SK-N-SH (cell line): ENCODE data around the gene SLPI. TPM values are rescaled to one million over a fixed set of nuclear protein-coding genes. Genes with fewer than 3 reads are reported as not detected.

Experiments used
- CTCF ChIA-PET: fragments of 300-600, 350-600 bp; formaldehyde crosslinking; extraction: SDS; loops from one replicate; lab custom pipeline; 2021; lab: Yijun Ruan, JAX
- POLR2A ChIA-PET: fragments of 350-600 bp; sonication (Branson Sonifier 250); formaldehyde crosslinking; extraction: SDS; loops from one replicate; lab custom pipeline; 2020; ENCODE audit warnings: antibody characterized with exemption, inconsistent platforms; lab: Yijun Ruan, JAX
- DNase-seq: peaks from one replicate; pipeline ENCODE4 v3.0.0; 2012
- H2AFZ ChIP-seq: fragments of 200-600 bp; sonication (generic); 2 replicates; pipeline ENCODE4 v1.8.1; 2016; ENCODE audit warnings: antibody characterized with exemption, mild to moderate bottlenecking, low read depth
- H3F3A ChIP-seq: fragments of 200-600 bp; sonication (generic); replicated peaks from 2 replicates; pipeline ENCODE3; 2016; ENCODE audit warnings: antibody characterized with exemption, mild to moderate bottlenecking; ENCODE audit not compliant: insufficient read depth
- H3K27ac ChIP-seq, 2 experiments: fragments of 200-500 bp in 1 of 2; fragments of 200-600 bp in 1 of 2; sonication (Bioruptor generic) in 1 of 2; sonication (generic), shearing (Covaris generic) in 1 of 2; 2 replicates each; pipeline versions ENCODE4 v1.5.1 to v1.6.1; 2014 to 2016; ENCODE audit warnings: low read depth in 2 of 2, inconsistent platforms in 1 of 2, low read length in 1 of 2, mild to moderate bottlenecking in 1 of 2, mixed read lengths in 1 of 2
- H3K27me3 ChIP-seq: fragments of 200-600 bp; sonication (generic), shearing (Covaris generic); 2 replicates; pipeline ENCODE4 v1.6.1; 2016; ENCODE audit warnings: mixed run types; ENCODE audit not compliant: insufficient read depth
- H3K36me3 ChIP-seq, 2 experiments: fragments of 200-500 bp in 1 of 2; fragments of 200-600 bp in 1 of 2; sonication (Bioruptor generic) in 1 of 2; sonication (generic) in 1 of 2; replicated peaks in 1 of 2; 2 replicates each; pipeline versions ENCODE3 to v1.5.1; 2014 to 2016; ENCODE audit warnings: low read length in 1 of 2, mild to moderate bottlenecking in 1 of 2; ENCODE audit not compliant: insufficient read depth in 2 of 2, control insufficient read depth in 1 of 2
- H3K4me1 ChIP-seq, 2 experiments: fragments of 200-500 bp in 1 of 2; fragments of 200-600 bp in 1 of 2; sonication (Bioruptor generic) in 1 of 2; sonication (generic), shearing (Covaris generic) in 1 of 2; 2 replicates each; pipeline versions ENCODE4 v1.5.1 to v1.6.1; 2014 to 2016; ENCODE audit warnings: low read depth in 1 of 2, low read length in 1 of 2, mixed run types in 1 of 2; ENCODE audit not compliant: insufficient read depth in 2 of 2, control insufficient read depth in 1 of 2
- H3K4me2 ChIP-seq: fragments of 200-600 bp; sonication (generic), shearing (Covaris generic); 2 replicates; pipeline ENCODE4 v1.6.1; 2017; ENCODE audit warnings: mixed run types
- H3K4me3 ChIP-seq, 2 experiments: fragments of 200-500 bp in 1 of 2; fragments of 200-600 bp in 1 of 2; sonication (Bioruptor generic) in 1 of 2; sonication (generic), shearing (Covaris generic) in 1 of 2; 2 replicates each; pipeline versions ENCODE4 v1.5.1 to v1.8.1; 2014 to 2016; ENCODE audit warnings: low read depth in 2 of 2, inconsistent platforms in 1 of 2, low read length in 1 of 2, mild to moderate bottlenecking in 1 of 2, mixed read lengths in 1 of 2, moderate library complexity in 1 of 2
- H3K79me2 ChIP-seq: fragments of 200-600 bp; sonication (generic); 2 replicates; pipeline ENCODE4 v1.8.1; 2017; ENCODE audit warnings: mild to moderate bottlenecking; ENCODE audit not compliant: insufficient read depth
- H3K9ac ChIP-seq: fragments of 200-600 bp; sonication (generic); 2 replicates; pipeline ENCODE4 v1.6.1; 2017; ENCODE audit warnings: mixed run types
- H3K9me2 ChIP-seq: fragments of 200-600 bp; sonication (generic); 2 replicates; pipeline ENCODE4 v1.6.1; 2017; ENCODE audit warnings: mixed run types
- H3K9me3 ChIP-seq: fragments of 200-600 bp; sonication (generic); 2 replicates; pipeline ENCODE4 v1.6.1; 2017; ENCODE audit warnings: mixed run types, mild to moderate bottlenecking, moderate library complexity
- H4K20me1 ChIP-seq: fragments of 200-600 bp; sonication (generic); 2 replicates; pipeline ENCODE4 v1.6.1; 2017; ENCODE audit warnings: mild to moderate bottlenecking, mixed run types; ENCODE audit not compliant: insufficient read depth
- CHD2 ChIP-seq: fragments of 150-350 bp; IDR thresholded peaks from 2 replicates; pipeline ENCODE4 v1.6.1; 2018; ENCODE audit warnings: low read length; ENCODE audit not compliant: partially characterized antibody
- CTCF ChIP-seq: fragments of 200-600 bp; sonication (generic); IDR thresholded peaks from 2 replicates; pipeline ENCODE4 v1.6.1; 2017; ENCODE audit warnings: antibody characterized with exemption, mild to moderate bottlenecking, moderate library complexity
- ELF1 ChIP-seq: IDR thresholded peaks from 2 replicates; pipeline ENCODE4 v1.4.0; 2012
- EP300 ChIP-seq, 2 experiments: IDR thresholded peaks; 2 replicates each; pipeline versions ENCODE4 v1.4.0 to v1.6.1; 2012; ENCODE audit warnings: borderline replicate concordance in 1 of 2, low read depth in 1 of 2, low read length in 1 of 2
- EZH2phosphoT487 ChIP-seq: fragments of 200-600 bp; sonication (generic); IDR thresholded peaks from 2 replicates; pipeline ENCODE4 v1.6.1; 2017; ENCODE audit warnings: low read depth, mixed run types, mild to moderate bottlenecking, antibody characterized with exemption, moderate library complexity, borderline replicate concordance
- FOSL2 ChIP-seq: IDR thresholded peaks from 2 replicates; pipeline ENCODE4 v1.4.0; 2012; ENCODE audit warnings: low read depth, mild to moderate bottlenecking, moderate library complexity, borderline replicate concordance
- FOXM1 ChIP-seq: IDR thresholded peaks from 2 replicates; pipeline ENCODE4 v1.4.0; 2012; ENCODE audit warnings: low read depth, mild to moderate bottlenecking
- JUND ChIP-seq: IDR thresholded peaks from 2 replicates; pipeline ENCODE4 v1.4.0; 2012
- MAX ChIP-seq: IDR thresholded peaks from 2 replicates; pipeline ENCODE4 v1.4.0; 2012; ENCODE audit warnings: low read depth
- MEF2A ChIP-seq: IDR thresholded peaks from 2 replicates; pipeline ENCODE4 v1.4.0; 2012; ENCODE audit warnings: low read depth, borderline replicate concordance
- NFIC ChIP-seq: IDR thresholded peaks from 2 replicates; pipeline ENCODE4 v1.4.0; 2012; ENCODE audit warnings: borderline replicate concordance
- POLR2AphosphoS5 ChIP-seq: IDR thresholded peaks from 2 replicates; pipeline ENCODE4 v1.6.1; 2012; ENCODE audit warnings: low read depth, low read length
- RFX5 ChIP-seq: IDR thresholded peaks from 2 replicates; pipeline ENCODE4 v1.6.1; 2012; ENCODE audit warnings: mild to moderate bottlenecking, improper control_type of control experiment, low read length
- TCF12 ChIP-seq: IDR thresholded peaks from 2 replicates; pipeline ENCODE4 v1.4.0; 2012
- TEAD4 ChIP-seq: IDR thresholded peaks from 2 replicates; pipeline ENCODE4 v1.4.0; 2012; ENCODE audit warnings: mild to moderate bottlenecking, borderline replicate concordance; ENCODE audit not compliant: insufficient read depth
- WGBS: methylation state at CpG from one replicate; pipeline ENCODE4 v1.1.6; 2017; ENCODE audit warnings: low lambda C conversion rate; 5-methylcytosine and 5-hydroxymethylcytosine counted together
- polyA plus RNA-seq, 3 experiments: library from polyadenylated mRNA; depleted of rRNA; stranded (reverse); fragments of >200 nt; gene quantifications; 2 replicates each; pipeline ENCODE4 v1.2.3, GENCODE V29; 2012
- TF ChIP-seq, protein P1 (sequence below): IDR thresholded peaks from 2 replicates; pipeline ENCODE4 v1.4.0; 2012; ENCODE audit warnings: low read depth, borderline replicate concordance
- TF ChIP-seq, protein P2 (sequence below): IDR thresholded peaks from 2 replicates; pipeline ENCODE4; 2012
- TF ChIP-seq, protein P3 (sequence below): fragments of 150-350 bp; IDR thresholded peaks from 2 replicates; pipeline ENCODE4 v1.6.1; 2017; ENCODE audit warnings: antibody characterized with exemption, low read length, low read depth, borderline replicate concordance

Gene SLPI
- polyA plus RNA-seq, 1 of the 3 experiments (the other 2 are of a cell fraction) = not detected

DNA sequence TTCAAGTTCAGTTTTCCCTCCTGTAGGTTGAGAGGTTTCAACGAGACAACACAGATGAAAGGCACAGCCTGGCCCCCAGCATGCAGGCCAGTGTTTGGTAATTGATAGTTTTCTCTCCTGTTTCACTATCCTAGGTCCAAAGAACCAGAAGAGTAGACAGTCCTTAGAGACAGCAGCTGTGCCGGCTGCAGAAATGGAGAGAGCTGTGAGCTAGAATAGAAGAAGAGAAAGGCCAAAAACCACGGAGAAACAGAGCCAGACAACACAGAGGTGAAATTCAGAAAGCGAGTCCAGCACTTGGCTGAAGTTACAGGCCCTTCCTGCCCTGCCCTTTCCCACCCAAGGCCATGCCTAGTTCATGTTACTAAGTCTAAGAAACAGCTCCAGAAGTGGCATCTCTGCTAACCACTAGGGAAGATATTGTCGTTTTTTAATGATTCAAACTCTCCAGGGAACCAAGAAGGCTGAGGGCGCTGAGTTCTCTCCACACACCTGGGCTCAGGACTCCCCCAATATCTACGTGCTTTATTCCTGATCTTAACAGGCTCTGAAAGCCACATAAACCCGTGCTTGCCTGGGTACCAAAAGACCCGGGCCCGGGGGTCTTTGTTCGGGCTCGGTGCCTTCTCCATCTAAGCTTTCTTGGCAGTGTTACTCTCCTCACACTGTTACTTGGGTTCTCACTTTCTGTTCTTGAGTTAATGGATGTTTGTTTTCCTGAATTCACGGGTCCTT, 35.7 kb upstream of the SLPI start:
- no peak overlapping the region for H3K4me3 ChIP-seq
- WGBS = 56% methylated on average over 13 of the region's 13 CpGs
- no peak overlapping the region for H3K4me2 ChIP-seq
- H3F3A ChIP-seq = peaks cover 4% of the 10 kb centered on the region
- H3K27ac ChIP-seq = no peak overlapping the region
- no peak overlapping the region for H2AFZ ChIP-seq
- H3K27me3 ChIP-seq = peaks cover 6% of the 10 kb centered on the region
- no peaks in the 10 kb centered on the region for H3K9me3 ChIP-seq
- H3K9ac ChIP-seq = no peak overlapping the region
- H3K4me1 ChIP-seq = peaks cover 0 to 3% of the 10 kb centered on the region in 2 experiments; a peak in 1 of 4 replicates
- H3K9me2 ChIP-seq = no peaks in the 10 kb centered on the region
- POLR2A ChIA-PET = no interaction called here
- H3K79me2 ChIP-seq = no peaks in the 10 kb centered on the region
- no peaks in the 10 kb centered on the region for H3K36me3 ChIP-seq
- H4K20me1 ChIP-seq = no peaks in the 10 kb centered on the region
- CTCF ChIA-PET = interaction anchor here (0.6 to 7.9 kb wide), 54 partner anchors 9 to 481 kb away, joined by 3 to 113 read pairs (median 4); partner anchors contain the start of genes KCNS1, RBPJL and SYS1
- TF ChIP-seq ELF1 (no peak), EZH2phosphoT487 (no peak), TCF12 (no peak), CHD2 (no peak), FOXM1 (no peak), JUND (no peak), POLR2AphosphoS5 (no peak)
- TF ChIP-seq, protein P1, sequence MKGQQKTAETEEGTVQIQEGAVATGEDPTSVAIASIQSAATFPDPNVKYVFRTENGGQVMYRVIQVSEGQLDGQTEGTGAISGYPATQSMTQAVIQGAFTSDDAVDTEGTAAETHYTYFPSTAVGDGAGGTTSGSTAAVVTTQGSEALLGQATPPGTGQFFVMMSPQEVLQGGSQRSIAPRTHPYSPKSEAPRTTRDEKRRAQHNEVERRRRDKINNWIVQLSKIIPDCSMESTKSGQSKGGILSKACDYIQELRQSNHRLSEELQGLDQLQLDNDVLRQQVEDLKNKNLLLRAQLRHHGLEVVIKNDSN = no peak
- no peak for DNase-seq

DNA sequence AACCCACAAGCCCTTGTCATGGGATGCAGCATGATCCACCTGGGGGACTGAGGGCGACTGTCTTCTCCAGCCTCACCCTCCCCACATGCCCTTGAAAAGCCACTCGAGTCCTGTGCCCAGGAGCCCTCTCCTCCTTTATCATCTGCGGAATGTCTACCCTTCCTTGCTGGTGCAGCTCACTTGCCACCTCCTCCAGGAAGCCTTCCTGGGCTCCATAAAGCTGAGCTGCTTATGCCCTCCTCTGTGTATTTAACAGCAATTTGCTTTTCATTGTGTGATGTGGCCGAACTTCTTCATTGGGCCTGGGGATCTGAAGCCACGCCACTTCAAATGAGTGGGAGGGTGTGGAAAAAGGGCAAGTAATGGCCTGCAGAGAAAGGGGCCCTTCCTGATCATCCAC, 34.5 kb upstream of the SLPI start:
- no peaks in the 10 kb centered on the region for H4K20me1 ChIP-seq
- no peaks in the 10 kb centered on the region for H3K9me3 ChIP-seq
- TF ChIP-seq RFX5 (no peak), MEF2A (no peak), EP300 (IDR thresholded peaks at IDR 0.05; ENCODE audit: borderline replicate concordance in 1 of 2, low read depth in 1 of 2, low read length in 1 of 2) (no peak), CHD2 (no peak), TEAD4 (no peak), CTCF (no peak), FOSL2 (no peak), NFIC (no peak), MAX (no peak)
- TF ChIP-seq, protein P1 = no peak
- TF ChIP-seq, protein P2, sequence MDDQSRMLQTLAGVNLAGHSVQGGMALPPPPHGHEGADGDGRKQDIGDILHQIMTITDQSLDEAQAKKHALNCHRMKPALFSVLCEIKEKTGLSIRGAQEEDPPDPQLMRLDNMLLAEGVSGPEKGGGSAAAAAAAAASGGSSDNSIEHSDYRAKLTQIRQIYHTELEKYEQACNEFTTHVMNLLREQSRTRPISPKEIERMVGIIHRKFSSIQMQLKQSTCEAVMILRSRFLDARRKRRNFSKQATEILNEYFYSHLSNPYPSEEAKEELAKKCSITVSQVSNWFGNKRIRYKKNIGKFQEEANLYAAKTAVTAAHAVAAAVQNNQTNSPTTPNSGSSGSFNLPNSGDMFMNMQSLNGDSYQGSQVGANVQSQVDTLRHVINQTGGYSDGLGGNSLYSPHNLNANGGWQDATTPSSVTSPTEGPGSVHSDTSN = no peak
- TF ChIP-seq, protein P3, sequence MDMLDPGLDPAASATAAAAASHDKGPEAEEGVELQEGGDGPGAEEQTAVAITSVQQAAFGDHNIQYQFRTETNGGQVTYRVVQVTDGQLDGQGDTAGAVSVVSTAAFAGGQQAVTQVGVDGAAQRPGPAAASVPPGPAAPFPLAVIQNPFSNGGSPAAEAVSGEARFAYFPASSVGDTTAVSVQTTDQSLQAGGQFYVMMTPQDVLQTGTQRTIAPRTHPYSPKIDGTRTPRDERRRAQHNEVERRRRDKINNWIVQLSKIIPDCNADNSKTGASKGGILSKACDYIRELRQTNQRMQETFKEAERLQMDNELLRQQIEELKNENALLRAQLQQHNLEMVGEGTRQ = no peak
- no peaks in the 10 kb centered on the region for H3K9me2 ChIP-seq
- CTCF ChIA-PET = interaction anchor here (0.9 to 7.9 kb wide), 2 partner anchors 191 to 245 kb away, joined by 3 to 113 read pairs; partner anchors contain the start of gene KCNS1
- no peak for DNase-seq
- 67% methylated on average over 5 of the region's 5 CpGs for WGBS
- no peak overlapping the region for H3K27ac ChIP-seq
- H3K4me3 ChIP-seq = no peak overlapping the region
- H3F3A ChIP-seq = peaks cover 4% of the 10 kb centered on the region
- no peaks in the 10 kb centered on the region for H3K36me3 ChIP-seq
- POLR2A ChIA-PET = no interaction called here
- no peak overlapping the region for H3K4me2 ChIP-seq
- no peak overlapping the region for H3K9ac ChIP-seq
- H3K79me2 ChIP-seq = no peaks in the 10 kb centered on the region
- peaks cover 0 to 3% of the 10 kb centered on the region in 2 experiments; a peak in 1 of 4 replicates for H3K4me1 ChIP-seq
- peaks cover 6% of the 10 kb centered on the region for H3K27me3 ChIP-seq
- no peak overlapping the region for H2AFZ ChIP-seq
